HG02973 (cell line): ENCODE results near the gene MAML1.
"Not testable (repeated sequence)": the region's sequence is repeated elsewhere in the genome, so short reads cannot be mapped to it uniquely, and the experiment has no call there.

ENCODE experiments used
- ATAC-seq: cut with Tn5 transposase; IDR thresholded peaks from one replicate; pipeline ENCODE4 v1.9.1; 2021; ENCODE audit warnings: moderate library complexity; ENCODE audit not compliant: unreplicated experiment

The MAML1 gene

DNA sequence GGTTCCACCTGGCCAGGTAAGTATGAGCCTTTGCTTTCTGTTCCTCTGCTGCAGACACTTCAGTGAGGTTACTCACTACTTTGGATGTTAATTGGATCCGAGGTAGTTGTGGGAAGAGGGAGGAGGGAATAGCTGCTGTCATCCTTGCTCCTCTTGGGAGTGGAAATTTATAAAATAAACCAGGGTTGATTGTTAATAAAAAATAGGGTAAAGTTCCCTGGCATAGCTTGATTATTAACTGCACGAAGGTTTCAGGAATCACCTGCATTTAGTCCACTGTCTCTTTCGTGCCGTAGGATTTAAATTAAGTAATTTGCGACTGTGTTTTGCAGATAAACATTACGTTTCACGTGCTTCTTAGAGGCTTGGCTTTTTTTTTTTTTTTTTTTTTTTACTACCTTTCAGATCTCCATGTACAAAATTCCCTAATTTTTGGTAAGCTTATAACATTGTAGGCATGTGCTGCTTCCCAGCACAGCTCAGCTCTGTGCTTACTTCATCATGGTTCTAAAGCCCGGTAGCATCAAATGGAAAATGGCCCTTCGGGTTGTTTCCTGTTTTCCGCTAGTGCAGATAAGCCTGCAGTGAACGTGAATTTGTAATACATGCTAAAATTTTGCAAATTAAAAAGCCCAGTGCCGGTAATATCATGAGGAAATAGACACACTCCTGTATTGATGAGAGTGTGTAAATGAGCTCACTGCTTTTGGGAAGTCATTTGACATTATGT lies 34.3 kb downstream of the MAML1 start:
- ATAC-seq: no peak

DNA sequence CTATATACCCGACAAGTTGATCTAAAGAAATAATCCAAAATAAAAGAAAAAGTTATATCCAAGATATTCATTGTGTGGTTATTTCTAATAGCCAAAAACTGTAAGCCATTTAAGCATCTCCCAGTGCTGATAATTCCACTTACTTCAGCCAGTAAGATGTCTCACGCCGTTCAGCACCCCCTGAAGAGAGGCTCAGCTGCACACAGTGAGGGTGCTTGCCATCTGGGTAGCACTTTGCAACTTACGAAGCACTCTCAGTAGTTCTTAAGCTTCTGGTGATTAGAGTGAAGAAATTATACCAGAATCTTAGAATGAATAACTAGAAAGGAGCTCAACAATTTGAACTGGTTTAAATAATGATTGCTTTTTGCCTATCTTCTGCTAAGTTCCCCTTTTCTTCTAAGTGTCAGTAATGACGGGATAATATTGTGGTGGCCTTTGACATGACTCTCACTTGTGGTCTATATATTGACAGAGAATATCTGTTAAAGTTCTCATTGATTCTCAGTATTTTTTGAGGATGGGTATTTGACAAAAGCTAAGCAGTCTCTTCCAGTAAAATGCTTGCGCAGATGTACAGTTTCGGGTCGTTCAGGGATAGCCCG lies 35.0 kb downstream of the MAML1 start:
- ATAC-seq: no peak

DNA sequence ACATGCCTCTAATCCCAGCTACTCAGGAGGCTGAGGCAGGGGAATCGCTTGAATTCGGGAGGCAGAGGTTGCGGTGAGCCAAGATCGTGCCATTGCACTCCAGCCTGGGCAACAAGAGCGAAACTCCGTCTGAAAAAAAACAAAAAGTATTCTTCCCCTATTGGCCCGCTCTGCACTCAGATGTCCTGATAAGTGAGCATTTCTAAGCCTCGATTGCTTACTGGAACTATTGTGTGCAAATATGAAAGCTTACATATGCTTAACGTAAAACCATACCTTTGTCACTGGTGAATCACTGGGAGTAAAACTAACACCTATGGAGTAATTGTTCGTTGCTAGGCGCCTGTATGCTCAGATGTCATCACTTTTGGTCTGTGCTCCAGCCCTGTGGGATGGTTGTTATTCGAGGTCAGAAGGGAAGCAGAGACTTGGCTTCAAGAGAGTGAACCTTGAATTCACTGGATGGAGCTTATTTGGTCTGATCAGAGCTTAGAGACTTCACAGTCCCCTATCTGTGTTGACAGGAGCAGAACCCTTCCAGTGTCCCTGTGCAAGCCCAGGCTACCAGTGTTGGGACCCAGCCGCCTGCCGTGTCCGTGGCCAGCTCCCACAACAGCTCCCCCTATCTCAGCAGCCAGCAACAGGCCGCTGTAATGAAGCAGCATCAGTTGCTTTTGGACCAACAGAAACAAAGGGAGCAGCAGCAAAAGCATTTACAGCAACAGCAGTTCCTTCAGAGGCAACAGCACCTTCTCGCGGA lies 35.9 kb downstream of the MAML1 start:
- ATAC-seq: no peak

DNA sequence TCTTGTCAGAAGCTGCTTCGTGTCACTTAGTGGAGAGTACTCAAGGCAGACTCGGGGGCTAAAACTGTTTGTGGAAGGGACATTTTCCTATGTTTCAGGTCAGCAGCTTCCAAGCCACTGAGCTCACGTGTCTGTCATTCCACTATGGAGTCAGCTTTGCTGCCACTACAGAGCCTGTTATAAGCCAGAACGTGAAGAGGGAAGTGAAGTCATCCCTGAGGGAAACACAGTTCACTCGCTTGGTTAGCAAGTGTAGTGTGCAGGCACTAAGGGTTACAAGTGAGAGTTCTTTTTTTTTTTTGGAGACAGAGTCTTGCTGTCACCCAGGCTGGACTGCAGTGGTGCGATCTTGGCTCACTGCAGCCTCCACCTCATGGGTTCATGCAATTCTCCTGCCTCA lies 36.6 kb downstream of the MAML1 start:
- no peak for ATAC-seq

DNA sequence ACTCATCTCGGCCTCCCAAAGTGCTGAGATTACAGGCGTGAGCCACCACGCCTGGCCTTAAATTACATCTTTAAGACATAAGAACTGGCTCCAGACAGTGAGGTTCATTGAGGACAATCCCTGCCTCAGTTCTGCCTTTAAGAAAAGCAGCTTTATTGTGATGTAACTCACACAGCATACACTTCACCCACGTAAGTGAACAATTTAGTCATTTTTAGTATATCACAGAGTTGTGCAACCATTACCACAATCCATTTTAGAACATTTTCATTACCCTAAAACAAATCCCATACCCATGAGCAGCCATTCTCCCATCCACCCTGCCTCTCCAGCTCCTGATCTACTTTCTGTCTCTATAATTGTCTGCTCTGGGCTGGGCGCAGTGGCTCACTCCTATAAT lies 37.2 kb downstream of the MAML1 start:
- no peak for ATAC-seq

DNA sequence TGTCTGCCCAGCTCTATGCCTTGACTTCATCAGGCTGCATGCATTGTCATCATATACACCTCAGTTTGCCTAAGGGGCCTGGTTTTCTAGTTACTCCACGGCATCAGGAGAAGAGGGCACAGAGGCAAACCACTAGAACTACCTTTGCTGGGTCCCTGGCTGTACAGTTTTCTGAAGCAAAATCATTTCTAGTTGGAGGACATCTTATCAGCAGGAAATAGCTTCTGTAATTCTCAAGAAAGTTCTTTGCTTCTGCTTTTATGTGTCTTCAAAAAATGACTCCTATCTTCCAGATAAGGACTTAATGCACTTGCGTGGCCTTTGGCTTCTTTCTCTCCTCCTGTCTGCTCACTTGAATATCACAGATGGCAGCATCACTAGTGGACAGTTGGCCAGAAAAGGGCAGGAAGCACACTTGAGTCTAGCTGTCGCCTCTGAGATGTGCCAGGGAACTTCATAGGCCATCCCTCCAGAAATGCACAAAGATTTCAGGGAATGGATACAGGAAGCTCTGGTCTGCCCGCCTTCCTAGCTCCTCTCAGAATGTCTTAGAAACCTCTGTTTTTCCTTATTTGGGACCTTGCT lies 38.8 kb downstream of the MAML1 start:
- no peak for ATAC-seq

DNA sequence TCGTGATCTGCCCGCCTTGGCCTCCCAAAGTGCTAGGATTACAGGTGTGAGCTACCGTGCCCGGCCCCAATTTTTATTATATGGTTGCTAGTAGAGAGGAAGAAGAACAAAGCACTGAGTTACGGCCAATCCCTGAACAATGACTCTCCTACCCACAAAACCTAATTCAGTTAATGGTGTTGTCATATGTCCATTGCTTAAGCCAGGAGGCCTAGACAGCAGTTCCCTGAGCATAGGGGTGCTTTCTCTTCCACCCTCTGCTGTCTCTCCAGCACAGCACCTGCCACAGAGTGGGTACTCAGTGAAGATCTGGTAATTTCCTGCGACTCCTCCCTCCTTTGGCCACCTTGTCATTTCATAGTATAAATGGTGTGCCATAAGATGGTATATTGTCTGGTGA lies 39.7 kb downstream of the MAML1 start:
- no peak for ATAC-seq

DNA sequence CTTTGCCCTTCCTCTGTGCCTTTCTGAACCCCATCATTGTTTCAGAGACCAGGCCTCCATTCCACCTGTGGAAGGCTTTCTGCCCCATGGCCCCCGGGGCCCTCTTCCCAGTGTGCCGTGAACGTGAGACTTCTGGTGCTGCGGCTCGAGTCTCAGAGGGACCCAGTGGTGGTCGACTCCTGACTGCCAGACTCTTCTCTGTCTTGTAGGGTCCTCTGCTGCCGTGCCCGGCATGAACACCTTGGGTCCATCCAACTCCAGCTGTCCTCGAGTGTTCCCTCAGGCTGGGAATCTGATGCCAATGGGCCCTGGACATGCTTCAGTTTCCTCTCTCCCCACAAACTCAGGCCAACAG lies 41.0 kb downstream of the MAML1 start:
- ATAC-seq: no peak

DNA sequence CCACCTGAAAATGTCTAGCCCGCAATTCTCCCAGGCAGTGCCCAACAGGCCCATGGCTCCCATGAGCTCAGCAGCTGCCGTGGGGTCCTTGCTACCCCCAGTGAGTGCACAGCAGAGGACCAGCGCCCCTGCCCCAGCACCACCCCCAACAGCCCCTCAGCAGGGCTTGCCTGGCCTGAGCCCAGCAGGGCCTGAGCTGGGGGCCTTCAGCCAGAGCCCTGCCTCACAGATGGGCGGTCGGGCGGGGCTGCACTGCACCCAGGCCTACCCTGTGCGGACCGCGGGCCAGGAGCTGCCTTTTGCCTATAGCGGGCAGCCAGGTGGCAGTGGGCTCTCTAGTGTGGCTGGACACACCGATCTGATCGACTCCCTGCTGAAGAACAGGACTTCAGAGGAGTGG lies 41.8 kb downstream of the MAML1 start:
- no peak for ATAC-seq

DNA sequence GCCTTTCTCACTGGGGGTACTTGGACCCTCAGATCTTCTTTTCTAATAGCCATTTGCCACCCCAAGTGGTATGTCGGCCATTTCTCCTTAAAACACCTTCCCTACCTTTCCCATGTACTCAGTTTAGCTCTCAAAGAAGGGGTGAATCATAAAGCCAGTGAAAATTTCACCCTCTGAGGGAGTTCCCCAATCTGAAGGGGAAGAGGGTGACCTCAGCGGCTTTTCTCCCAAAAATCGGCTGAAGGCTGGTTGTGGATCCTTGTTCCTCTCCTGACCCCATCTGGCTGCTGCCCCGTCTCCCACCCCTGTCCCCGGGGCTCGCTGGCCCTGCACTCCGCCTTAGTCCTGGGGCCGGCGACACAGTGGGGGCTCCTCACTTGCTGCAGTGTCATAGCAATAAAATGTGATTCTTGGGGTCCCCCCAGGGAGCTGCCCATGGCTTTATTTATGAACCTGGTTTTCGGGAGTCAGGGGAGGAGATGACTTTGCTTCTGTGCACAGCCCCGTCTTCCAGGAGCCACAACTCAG lies 43.9 kb downstream of the MAML1 start:
- ATAC-seq: no peak

DNA sequence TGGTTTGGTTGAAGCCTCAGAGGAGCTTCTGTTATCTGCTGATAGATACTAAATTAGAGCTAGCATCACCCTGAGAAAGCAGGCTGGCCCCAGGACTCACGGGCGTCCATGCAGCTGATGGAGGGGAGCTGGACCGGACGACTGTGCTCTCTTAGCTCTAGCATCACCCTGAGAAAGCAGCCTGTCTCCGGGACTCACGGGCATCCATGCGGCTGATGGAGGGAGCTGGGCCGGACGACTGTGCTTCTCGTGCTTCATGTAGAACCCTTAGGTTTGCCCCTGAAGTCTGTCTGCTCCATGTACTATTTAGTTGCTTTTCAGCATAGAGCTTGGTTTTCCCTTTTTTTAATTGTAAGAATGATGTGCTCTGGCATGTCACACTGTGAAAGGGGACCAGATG lies 44.8 kb downstream of the MAML1 start:
- ATAC-seq: no peak

DNA sequence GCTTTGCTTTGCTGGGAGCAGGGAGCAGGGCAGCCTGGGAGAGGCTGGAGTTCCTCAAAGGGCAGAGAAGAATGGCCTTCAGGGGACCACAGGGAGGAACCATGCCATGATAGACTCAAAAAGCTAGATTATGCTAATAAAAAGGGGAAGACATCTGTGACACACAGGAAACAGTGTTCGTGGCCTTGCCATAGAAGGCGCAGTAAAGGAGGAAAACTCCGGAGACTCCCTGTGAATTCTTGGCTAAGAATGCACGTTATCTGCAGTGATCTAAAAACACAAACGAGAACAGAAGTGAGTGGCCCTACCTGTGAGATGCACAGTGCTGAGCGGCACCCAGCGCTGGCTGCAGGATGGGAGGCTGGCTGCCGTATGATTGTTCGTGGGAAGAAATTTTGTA lies 45.3 kb downstream of the MAML1 start:
- no peak for ATAC-seq

DNA sequence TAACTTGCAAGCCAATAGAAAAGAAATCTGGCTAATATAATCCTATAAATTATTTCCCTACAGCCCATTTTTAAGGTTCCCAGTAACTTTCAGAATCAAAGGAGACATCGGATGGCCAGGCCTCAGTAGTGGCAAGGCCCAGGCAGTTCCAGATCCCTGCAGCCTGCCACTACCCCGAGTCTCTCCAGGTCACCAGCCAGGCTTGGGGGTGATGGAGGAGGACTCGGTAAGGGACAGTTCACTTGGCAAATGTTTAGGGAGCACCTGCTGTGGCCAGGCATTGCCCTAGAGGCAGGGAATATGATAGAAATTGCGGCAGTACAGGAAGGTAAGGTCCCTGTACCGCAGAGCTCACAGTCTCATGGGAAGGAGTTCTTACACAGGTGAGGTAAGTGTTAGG lies 46.0 kb downstream of the MAML1 start:
- ATAC-seq: no peak

DNA sequence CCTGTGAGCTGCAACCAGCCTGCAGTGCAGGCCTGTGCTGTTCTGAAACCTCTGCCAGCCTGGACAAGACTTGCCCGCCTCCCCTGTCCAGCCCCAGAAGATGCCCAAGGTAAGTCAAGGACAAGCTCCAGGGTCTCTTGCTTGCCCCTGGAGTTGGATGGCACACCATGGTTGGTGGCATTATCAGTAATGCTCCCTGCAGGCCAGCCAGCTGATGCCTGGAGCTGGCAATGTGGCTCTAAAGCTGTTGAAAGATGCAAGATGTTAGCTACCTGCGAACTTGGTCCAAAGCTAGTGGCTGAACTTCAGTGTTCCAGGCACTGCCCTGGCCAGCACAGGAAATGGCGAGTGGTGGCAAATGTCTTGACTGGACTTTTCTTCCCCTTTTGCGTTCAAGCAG lies 47.2 kb downstream of the MAML1 start:
- no peak for ATAC-seq

DNA sequence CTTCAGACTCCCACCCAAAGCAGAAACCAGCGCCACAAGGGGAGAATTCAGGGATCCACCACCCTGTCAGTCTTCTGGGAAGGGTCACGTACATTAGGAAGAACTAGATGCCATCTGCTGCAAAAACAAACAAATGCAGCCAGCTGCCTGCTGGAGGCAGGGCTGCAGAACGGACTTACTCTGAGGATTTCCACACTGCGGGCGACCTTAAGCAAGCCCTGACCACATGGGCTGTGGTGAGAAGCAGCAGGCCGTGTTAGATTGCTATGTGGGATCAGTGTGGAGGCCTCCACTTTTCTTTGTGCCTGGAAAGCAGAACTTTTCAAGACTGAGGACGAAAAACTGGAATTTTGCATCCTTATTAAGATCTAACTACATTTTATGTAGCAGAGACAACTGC lies 47.7 kb downstream of the MAML1 start:
- no peak for ATAC-seq

DNA sequence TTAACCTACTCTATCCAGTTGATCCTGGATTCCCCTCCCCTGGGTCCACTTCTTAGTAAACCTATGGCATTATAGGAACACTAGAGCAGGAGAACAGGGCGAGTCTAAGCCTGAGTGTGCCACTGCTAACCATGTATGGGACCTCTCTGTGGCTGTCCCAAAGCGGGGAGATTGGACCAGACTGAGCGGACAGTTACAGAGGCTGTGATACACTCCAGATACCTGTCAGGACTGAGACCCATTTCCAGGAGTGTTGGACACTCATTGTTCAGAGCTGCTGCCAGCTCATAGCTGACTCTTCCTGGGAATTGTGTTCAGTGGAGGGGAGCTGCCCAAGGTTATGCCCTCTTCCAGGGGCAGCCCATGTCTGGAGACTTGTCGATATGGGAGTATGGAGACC lies 49.2 kb downstream of the MAML1 start:
- ATAC-seq: no peak

DNA sequence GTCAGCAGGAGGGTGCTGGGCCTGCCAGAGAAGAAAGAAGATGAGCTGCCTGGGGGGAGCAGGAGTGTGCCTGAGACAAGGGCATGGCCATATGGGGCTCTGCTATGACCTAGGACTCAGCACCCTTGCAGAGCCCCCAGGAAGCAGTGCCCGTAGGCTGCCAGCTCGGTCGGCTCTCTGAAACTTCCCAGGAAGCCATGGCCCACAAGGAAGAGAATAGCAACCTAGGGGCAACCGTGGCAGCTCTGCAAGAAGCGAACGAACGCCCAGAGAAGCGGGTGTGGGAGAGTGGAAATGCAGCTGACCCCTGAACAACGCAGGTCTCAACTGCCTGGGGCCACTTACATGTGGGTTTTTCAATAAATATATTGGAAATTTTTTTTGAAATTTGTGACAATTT lies 50.5 kb downstream of the MAML1 start:
- no peak for ATAC-seq

DNA sequence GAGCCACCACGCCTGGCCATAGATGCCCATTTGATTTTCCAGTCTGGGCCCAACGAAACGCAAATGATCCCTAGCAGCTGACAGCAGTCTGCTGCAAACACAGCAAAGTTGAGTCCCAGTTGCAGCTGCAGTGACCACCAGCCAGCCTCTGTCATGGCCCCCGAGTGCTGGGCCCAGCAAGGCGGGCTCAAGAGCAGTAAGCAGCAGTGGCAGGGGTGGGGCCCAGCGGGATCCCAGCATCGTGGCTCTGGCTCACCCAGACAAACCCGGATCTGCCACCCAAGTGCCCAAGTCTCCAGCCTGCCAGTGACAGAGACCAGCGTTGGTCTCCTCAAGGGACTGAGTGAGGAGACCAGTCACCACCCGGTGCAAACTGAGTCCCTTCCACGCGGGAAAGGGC lies 54.2 kb downstream of the MAML1 start:
- ATAC-seq: no peak

DNA sequence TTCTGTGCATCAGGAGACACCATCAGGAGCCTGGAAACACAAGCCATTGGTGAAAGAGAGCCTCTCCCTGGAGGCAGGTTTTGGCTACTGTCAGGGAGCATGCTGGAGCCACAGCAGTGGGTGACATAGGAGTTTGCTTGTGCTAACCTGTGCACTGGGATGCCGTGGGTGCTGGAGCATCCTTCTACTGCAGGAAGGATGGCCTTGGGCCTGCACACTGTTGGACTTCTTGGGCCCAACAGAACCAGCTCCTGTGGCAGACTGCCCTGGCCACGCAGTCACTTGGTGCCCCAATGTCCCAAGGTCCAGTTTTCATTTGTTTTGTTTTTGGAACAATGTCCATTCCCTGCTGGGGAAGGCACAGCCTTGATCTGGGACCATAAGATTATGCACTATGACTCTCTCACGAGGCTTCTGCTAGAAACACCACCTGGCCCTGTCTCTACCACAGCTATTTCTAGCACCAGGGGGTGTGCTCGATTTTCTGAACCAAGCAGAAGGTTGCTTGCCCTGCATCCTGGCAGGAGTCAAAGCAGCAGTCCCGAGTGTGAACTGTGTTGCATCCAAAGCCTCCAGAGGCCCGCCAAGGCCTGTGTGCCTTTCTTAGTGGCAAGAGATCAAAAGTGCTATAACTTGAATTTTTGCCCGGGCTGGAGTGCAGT lies 55.7 kb downstream of the MAML1 start:
- no peak for ATAC-seq

DNA sequence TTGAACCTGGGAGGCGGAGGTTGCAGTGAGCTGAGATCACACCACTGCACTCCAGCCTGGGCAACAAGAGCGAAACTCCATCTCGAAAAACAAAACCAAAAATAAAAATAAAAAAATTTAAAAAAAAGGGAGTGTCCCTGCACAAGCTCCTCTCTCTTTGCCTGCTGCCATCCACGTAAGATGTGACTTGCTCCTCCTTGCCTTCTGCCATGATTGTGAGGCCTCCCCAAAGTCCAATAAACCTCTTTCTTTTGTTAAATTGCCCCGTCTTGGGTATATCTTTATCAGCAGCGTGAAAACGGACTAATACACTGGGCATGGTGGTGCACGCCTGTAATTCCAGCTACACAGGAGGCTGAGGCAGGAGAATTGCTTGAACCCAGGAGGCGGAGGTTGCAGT lies 56.7 kb downstream of the MAML1 start:
- ATAC-seq: not testable (repeated sequence)

DNA sequence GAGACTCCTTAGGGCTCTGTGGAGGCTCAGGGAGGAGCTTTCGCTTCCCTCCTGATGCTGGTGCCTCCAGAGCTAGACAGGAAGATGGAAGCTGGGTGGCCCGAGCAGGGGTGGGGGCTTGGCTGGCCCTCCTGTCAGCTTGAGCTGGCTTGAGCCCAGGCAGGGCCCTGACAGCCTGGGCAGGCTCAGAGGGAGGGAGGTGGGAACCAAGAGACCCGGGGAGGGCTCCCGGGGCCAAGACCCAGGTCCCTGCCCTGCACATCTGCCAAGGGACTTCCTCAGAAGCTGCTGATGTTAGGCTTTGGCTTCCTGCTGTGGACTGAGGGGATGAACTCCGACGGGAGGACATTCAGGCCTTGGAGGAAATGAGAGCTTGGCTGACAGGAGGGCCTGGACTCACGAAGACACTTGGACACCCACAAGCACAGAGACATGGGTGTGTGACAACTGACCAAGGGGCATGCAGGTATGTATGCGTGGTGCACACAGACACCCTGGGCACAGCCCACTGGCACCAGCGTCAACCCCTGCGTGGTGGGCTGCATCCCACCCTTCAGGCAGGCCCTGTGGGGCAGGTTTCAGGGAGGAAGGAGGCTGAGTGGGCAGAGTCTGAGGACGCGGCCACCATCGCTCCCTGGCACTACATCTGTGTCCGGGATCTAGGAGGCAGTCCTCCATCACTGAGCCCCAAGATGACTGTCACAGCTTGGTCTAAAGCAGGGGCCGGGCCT lies 59.4 kb downstream of the MAML1 start:
- ATAC-seq: no peak
